Measurements from ENCODE around the gene UGT1A1. TPM values are rescaled to one million over a fixed set of nuclear protein-coding genes. Genes with fewer than 3 reads are reported as not detected.
A peak's percentile ranks its signal among the peaks of the same experiment; 100 is the strongest.

The UGT1A1 gene
- not detected in 2 replicates for total RNA-seq (2011; cell fraction: chromatin; rRNA removed; ENCODE audit: low replicate concordance)
- total RNA-seq (2011; cell fraction: nucleolus; rRNA removed): not detected in 2 replicates
- total RNA-seq (2011; cell fraction: nucleoplasm; rRNA removed): not detected in 2 replicates
- not detected in 2 replicates for total RNA-seq (2014; rRNA removed)
- not detected in 2 replicates for total RNA-seq (2014; rRNA removed; fragmentation: Illumina TruSeq; extraction: Trizol)
- not detected in 2 replicates for total RNA-seq (2015; rRNA removed; fragmentation: Illumina TruSeq; extraction: Trizol)
- not detected in 2 replicates for total RNA-seq (2021)
- not detected in 2 replicates for polyA plus RNA-seq (2011; rRNA removed)
- not detected in 2 replicates for polyA plus RNA-seq (2011; cell fraction: cytosol; rRNA removed)
- polyA plus RNA-seq (2011; cell fraction: nucleus; rRNA removed): not detected in 2 replicates
- polyA plus RNA-seq (2012): not detected in 2 replicates
- polyA plus RNA-seq (2014; fragmentation: Illumina TruSeq; extraction: Trizol): not detected in 2 replicates
- not detected for polyA plus RNA-seq (2014; fragmentation: Nextera tagmentation; extraction: Ambion mirVana)
- polyA plus RNA-seq (2014; rRNA removed): not detected in 2 replicates
- not detected in 2 replicates for polyA minus RNA-seq (2011; rRNA and poly(A)+ RNA removed)
- not detected in 2 replicates for polyA minus RNA-seq (2011; cell fraction: cytosol; rRNA and poly(A)+ RNA removed)
- polyA minus RNA-seq (2011; cell fraction: nucleus; rRNA and poly(A)+ RNA removed): not detected in 2 replicates
- not detected for Bru-seq, nascent RNA
- BruChase-seq, experiment 1, labeled RNA remaining after a 2-hour chase: not detected
- BruChase-seq, experiment 2, labeled RNA remaining after a 6-hour chase: not detected
- long read RNA-seq, experiment 1: 0 reads
- long read RNA-seq, experiment 2: 0 reads
- long read RNA-seq, experiment 3: 0 reads

DNA sequence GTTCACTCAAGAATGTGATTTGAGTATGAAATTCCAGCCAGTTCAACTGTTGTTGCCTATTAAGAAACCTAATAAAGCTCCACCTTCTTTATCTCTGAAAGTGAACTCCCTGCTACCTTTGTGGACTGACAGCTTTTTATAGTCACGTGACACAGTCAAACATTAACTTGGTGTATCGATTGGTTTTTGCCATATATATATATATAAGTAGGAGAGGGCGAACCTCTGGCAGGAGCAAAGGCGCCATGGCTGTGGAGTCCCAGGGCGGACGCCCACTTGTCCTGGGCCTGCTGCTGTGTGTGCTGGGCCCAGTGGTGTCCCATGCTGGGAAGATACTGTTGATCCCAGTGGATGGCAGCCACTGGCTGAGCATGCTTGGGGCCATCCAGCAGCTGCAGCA lies at the start of gene UGT1A1:
TSS of gene UGT1A1 (plus strand) at position 228 of the 400 bp plus-strand sequence. CDS start at position 246, 18 bp downstream.
- no peak for DNase-seq (ENCODE audit: extremely low read depth in 1 of 4, low spot score in 3 of 4)
- Histone ChIP-seq H3K27ac (ENCODE audit: extremely low read depth, low read depth, low read length) (no peak within 1 kb of the TSS), H4K20me1 (replicated peaks; ENCODE audit: control insufficient read depth, insufficient read depth, low read length) (no peaks in the 10 kb centered on the region), H2AFZ (ENCODE audit: low read depth, low read length) (no peak within 1 kb of the TSS), H3K4me2 (ENCODE audit: insufficient read depth, low read length) (no peak within 1 kb of the TSS), H3K79me2 (ENCODE audit: control insufficient read depth, insufficient read depth, low read length) (no peaks in the 10 kb centered on the region), H3K9ac (ENCODE audit: insufficient read depth in 1 of 2, low read depth in 2 of 2, low read length in 2 of 2) (no peak within 1 kb of the TSS), H3K9me3 (replicated peaks; ENCODE audit: control insufficient read depth, insufficient read depth, low read depth, low read length) (no peaks in the 10 kb centered on the region), H3K27me3 (ENCODE audit: control insufficient read depth in 2 of 2, insufficient read depth in 2 of 2, low read length in 2 of 2) (peaks cover 0 to 13% of the 10 kb centered on the region in 2 experiments; a peak in 2 of 5 replicates), H3K4me3 (no peak within 1 kb of the TSS), H3K9me1 (ENCODE audit: control insufficient read depth, insufficient read depth, low read length) (no peaks in the 10 kb centered on the region), H3K36me3 (ENCODE audit: control insufficient read depth, insufficient read depth, low read length) (no peaks in the 10 kb centered on the region), H3K4me1 (replicated peaks in 1 of 2; ENCODE audit: control insufficient read depth in 2 of 2, insufficient read depth in 2 of 2, low read length in 2 of 2) (peaks cover 0 to 3% of the 10 kb centered on the region in 2 experiments; a peak in 2 of 5 replicates)
- in situ Hi-C loops (cut with MboI) (no loop called here), intact Hi-C loops (cut with micrococcal nuclease) (no loop called here)
- WGBS (ENCODE audit: insufficient coverage, low coverage, missing lambda C conversion rate): 2% methylated on average over 6 of the region's 6 CpGs
- FAIRE-seq: no peak
- BruUV-seq (replicated peaks): no TSS peak
- ATAC-seq: no peak
- POLR2A ChIA-PET: interaction anchor here (0.5 to 0.7 kb wide), 3 partner anchors 11 to 42 kb away, joined by 3 to 4 read pairs (median 4); no protein-coding TSS in a partner anchor
- CTCF ChIA-PET (ENCODE audit: low intra/inter-chr PET ratio): no interaction called here
- no peak for TF ChIP-seq GTF2F1 (IDR thresholded peaks at IDR 0.05; ENCODE audit: low read depth, low read length)
- TF ChIP-seq TFE3 (CRISPR knock-in tag; IDR thresholded peaks at IDR 0.05): peak; percentile 84
- peak; percentile 65 for TF ChIP-seq RAD51 (IDR thresholded peaks at IDR 0.05; ENCODE audit: borderline replicate concordance, low read depth)
